Measurements from ENCODE around the gene FSTL3.
"Not testable (repeated sequence)": the region's sequence is repeated elsewhere in the genome, so short reads cannot be mapped to it uniquely, and the experiment has no call there.

Gene FSTL3

DNA sequence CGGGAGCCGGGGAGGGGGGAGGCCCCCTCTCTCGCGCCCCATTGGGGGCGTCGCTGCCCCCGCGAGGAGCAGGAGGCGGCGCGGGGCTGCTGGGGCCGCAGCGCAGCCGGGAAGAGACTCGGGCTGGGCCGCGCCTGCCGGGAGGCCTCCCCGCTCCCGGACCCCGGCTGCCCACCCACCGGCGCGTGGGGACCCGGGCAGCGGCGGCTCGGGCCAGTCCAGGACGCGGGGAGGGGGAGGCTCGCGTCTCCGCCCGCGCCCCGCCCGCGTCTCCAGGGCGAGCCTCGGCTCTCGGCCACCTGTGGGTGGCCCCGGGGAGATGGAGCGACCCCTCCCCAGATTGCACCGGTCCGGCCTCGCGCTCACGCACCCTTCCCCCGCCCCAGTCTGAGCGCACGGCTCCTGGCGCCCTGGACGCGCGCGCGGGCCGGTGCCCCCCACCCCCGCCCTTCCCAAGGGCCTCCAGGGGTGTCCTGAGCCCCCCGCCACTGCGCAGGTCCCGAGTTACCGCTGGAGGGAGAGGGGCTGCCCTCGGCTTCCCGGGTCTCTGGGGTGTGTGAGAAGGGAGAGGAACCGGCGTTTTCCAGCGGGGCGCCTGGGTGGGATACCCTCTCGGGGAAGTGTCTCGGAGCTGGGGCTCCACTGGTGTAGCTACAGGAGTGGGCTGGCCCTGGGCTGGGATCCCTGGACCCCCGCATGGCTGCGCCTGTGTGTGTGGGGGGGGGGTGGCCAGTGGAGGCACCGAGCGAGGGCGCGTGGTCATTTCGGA is 33.2 kb downstream of the FSTL3 start:
- DNase-seq (ENCODE audit: low read depth, low spot score) = no peak

DNA sequence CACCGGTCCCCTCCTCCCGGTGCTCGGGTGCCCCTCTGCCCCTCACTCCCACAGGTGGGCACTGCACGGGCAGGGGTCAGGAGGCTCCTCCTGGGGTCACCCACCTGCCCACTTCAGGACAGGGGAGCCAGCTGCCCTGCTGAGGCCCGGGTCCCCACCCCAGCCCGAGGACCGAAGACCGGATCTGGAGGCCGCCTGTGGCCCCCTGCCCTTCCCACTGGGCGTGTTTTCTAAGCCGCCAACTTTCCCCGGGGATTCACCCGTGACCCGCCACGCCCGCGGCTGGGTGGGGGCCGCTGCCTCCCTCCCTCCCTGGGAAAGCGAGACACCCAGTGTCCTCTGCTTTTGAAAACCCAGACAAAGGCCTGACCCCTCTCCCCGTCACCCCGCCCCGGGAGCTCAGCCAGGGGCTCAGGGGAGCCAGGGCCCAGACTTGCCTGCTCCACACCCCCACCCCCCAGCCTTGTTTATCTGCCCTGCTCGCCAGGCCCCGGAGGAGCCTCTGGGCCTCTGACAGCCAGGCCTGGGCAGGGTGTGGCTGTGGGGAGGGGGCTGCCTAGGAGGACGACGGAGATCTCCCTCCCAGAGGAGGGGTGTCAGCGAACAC is 33.9 kb downstream of the FSTL3 start:
- DNase-seq (ENCODE audit: low read depth, low spot score) = no peak

DNA sequence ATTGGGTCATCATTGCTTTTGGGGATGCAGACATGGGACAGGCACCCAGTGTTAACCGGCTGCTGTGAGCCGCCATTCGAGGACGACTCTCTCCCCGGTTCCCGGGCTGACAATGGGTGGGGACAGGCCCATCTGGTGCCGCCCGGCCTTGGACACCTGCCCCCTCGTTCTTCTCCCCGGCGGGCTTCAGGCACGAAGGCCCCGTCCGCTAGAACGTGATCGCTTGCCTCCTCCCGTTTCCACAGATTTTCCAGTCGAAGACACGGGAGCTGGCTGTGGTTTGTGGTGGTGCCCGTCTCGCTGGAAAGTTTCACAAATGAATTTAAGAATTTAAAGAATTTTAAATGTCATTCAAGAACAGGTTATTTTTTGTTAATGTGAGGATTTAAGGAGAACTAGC is 34.6 kb downstream of the FSTL3 start:
- DNase-seq (ENCODE audit: low read depth, low spot score) = no peak

DNA sequence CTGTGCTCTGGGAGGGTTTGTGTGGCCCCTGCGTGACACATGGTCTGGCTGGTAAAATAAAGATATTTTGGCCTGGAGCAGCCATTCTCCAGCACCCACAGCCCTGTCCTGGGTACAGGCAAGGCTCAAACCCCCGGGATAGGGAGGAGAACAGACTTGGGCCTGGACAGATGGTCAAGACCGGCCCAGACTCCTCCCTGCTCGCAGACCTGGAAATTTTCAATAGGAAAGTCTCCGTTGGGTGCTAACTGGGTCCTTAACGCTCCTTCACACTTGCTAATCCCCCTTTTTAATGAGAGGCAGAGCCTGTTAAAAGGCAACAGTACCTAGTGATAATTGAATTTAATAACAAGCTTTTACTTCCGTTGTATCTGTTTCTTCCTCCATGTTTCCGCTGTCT is 35.1 kb downstream of the FSTL3 start:
- no peak for DNase-seq (ENCODE audit: low read depth, low spot score)

DNA sequence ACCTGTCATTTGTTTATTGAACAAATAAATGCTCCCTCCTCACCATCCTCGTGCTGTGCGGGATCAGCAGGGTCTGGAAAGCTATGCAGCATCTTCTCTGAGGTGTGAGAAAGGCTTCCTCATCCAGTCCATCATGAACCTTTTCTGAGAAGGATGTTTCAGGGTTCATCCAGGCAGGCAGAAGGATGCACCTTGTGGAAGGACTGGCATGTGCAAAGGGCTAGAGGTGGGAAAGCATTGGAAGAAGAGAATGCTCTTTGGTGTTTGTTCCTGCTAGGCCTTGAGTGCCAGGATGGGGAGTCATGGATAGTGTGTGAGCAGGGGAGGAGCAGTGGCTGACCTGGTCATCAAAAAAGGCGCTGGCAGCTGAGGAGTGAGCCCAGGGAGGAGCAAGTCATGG is 39.2 kb downstream of the FSTL3 start:
- DNase-seq (ENCODE audit: low read depth, low spot score) = no peak

DNA sequence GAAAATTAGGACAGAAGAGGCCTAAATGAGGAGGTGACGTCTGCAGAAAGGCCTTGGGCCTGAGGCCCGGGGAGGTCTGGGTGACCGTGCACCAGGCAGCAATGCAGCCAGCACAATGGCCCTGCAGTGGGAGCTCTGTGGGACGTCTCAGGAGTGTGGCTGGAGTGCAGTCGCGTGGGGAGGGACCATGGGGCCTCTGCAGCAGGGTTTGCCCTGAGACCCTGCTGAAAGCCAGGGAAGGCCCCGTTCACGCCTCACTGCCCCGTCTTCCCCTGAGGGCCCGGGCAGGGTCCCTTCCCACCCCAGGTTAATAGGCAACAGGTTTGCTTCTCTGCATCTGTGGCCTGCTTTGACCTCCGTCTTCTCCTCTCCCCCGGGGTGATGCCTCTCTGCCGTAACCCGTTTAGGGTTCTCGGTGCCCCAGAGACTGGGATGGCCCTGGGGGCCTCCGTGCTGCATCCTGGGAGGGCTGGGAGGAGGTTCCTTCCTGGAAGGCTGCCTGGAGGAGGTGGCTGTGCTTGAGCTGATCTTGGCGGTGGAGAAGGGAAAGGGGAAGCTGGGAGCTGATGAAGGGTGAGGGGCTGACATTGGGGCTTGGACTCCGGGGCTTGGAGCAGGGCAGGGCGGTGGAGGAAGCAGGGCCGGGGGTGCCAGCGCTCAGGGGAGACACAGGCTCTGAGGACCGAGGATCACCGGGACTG is 42.2 kb downstream of the FSTL3 start:
- DNase-seq (ENCODE audit: low read depth, low spot score) = no peak

DNA sequence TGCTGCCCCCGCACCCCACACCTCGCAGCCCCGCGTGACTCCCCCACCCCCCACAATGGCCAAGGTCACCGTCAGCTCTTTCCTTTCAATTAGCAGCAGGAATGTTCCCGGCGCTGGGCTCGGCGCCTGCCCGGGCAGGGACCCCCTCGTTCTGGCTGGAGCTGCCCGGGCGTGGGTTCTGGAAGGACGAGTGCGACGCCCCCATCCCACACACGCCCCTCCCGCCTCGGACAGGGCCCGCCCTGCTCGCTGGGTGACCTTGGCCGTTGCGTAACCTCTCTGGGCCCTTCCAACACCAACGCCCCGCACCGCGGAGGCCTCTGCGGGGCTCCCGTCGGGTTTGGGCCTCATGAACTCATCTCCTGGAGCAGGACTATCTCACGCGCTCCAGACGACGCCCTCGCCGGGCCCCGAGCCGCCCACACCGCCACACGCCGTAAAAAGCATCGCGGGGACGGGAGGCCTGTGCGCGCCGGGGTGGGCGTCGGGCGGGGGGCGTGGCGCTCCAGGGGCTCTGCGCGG is 42.9 kb downstream of the FSTL3 start:
- no peak for DNase-seq (ENCODE audit: low read depth, low spot score)

DNA sequence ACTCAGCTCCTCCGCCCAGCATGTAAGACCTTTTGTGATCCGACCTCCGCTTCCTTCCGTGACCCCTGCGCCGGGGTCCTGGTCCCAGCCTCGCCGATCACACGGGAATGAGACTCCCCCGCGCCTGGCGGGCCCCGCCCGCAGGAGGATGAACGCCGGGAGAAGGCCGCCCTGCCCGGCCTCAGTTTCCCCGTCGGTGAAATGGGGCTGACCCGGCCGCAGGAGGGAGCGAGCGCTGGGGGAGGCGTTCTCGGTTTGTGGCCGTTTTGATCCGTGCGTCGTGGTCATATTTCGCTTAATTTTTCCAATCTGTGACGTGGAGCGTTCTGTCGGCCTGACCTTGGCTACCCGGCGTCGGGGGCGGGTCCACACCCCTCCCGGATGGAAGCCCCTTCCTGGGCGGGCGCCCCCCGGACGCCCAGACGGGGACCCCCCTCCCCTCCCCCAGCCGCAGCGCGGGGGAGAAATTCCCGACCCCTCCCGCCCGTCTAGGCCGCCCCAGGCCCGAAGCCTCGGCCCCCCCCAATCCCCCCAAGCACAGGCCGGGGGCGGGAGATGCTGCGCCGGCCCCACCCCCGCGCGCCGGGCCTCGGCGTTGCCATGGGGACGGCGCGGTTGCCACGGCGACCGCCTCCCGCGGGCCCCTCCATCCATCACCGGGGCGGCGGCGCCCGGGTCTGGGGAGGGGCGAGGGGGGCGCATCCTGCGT is 43.6 kb downstream of the FSTL3 start:
- DNase-seq (ENCODE audit: low read depth, low spot score) = no peak

DNA sequence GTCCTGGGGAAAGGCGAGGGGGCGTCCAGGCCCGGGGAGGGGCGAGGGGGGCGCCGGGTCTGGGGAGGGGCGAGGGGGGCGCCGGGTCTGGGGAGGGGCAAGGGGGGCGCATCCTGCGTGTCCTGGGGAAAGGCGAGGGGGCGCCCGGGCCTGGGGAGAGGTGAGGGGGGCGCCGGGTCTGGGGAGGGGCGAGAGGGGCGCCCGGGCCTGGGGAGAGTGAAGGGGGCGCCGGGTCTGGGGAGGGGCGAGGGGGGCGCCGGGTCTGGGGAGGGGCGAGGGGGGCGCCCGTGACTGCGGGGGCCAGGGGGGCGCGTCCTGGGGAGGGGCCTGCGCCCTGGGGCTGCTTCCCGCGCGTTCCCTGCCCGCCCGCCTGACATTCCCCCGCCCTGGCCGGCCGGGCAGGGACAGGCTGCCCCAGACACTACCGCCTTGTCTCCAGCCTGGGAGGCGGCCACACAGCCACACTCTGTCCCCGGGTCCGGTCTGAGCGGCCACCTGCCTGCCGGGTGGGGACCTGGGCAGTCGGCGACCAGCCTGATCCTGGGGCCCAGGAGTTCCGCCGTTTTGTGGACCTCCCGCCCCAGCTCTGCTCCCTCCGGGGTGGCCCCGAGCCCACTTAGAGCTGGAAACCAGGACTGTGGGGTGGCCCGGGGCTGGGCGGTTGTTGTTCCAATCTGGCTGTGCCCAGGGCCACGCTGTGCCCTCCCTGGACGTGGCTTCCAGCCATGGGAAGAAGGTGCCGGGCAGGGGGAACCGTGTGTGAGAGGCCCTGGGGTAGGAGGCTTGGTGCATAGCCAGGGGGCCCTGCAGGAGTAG is 44.4 kb downstream of the FSTL3 start:
- DNase-seq (ENCODE audit: low read depth, low spot score) = no peak

DNA sequence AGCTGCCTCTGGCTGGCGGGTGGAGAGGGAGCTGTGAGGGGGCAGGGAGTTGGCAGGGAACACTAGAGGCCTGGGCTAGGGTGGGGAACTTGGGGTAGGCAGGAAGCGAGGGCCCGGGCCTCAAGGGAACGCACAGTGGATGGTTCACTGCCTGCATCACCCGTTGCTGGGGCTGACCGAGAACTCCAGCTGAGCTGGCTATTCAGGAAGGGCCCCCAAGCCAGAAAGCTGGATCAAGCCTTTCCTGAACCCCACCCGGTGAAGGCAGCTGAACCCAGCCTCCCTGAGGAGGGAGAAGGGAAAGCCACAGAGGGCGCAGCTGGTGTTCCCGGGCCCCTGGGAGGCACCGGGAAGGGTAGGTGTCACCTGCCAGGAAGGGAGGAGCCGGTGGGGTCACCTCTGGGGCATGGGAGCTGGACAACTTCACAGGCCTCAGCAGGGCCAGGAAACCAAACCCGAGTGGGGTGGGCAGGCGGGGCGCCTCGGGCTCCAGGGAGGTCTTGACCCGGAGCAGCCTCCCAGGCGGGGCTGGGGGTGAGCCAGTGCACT is 46.4 kb downstream of the FSTL3 start:
- no peak for DNase-seq (ENCODE audit: low read depth, low spot score)

DNA sequence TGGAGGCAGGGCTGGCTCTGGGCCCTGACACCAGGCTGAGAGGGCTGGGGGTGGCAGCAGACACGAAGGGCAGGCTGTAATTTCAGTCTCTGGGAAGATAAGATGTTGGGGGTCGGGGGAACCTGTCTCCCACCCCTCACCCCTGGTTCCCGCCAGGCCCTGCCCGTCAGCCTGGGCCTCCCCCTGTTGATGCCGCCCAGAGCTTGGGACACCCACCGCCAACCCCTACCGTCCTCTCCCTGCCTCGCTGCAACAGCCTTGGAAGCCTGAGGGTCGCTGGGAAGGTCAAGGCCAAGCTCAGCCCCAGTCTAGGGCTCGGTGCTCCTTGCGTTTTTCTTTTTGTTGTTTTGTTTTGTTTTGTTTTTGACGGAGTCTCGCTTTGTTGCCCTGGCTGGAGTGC is 47.1 kb downstream of the FSTL3 start:
- no peak for DNase-seq (ENCODE audit: low read depth, low spot score)

DNA sequence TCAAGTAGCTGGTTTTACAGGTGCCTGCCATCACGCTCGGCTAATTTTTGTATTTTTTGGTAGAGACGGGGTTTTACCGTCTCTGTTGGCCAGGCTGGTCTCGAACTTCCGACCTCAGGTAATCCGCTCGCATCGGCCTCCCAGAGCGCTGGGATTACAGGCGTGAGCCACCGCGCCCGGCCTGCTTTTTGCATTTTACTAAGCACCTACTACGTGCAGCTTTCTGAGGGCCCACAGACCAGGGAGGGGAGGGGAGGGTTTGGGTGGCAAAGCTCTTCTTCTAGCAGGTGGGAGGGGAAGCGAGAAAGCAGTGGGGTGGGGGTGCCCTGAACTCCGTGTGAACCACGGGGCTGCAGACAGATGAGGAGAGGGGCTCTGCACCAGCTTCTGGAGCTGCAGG is 47.5 kb downstream of the FSTL3 start:
- no peak for DNase-seq (ENCODE audit: low read depth, low spot score)

DNA sequence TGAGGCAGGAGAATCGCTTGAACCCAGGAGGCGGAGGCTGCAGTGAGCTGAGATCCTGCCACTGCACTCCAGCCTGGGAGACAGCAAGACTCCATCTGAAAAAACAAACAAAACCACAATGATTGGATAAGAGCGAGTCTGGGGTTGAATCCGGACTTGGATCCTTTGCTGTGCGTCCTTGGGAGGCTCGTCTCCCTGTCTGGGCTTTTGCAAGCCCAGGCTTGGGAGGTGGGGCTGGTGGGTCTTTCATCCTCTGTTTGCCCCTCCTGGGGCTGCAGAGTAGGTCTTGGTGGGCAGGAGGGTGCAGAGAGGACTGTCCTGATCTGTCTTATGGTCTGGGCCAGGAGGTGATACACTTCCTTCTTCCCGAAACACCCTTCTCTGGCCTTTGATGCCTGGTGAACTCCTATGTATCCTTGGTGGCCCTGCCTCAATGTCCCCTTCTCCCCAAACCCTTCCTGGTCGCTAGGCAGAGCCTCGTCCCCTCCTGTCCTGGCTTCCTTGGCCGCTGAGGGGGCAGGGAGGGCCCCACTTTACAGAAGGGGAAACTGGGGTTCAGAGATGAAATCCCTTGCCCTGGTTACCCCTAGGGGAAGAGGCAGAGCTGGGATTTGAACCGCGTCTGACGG is 49.4 kb downstream of the FSTL3 start:
- DNase-seq (ENCODE audit: low read depth, low spot score) = no peak

DNA sequence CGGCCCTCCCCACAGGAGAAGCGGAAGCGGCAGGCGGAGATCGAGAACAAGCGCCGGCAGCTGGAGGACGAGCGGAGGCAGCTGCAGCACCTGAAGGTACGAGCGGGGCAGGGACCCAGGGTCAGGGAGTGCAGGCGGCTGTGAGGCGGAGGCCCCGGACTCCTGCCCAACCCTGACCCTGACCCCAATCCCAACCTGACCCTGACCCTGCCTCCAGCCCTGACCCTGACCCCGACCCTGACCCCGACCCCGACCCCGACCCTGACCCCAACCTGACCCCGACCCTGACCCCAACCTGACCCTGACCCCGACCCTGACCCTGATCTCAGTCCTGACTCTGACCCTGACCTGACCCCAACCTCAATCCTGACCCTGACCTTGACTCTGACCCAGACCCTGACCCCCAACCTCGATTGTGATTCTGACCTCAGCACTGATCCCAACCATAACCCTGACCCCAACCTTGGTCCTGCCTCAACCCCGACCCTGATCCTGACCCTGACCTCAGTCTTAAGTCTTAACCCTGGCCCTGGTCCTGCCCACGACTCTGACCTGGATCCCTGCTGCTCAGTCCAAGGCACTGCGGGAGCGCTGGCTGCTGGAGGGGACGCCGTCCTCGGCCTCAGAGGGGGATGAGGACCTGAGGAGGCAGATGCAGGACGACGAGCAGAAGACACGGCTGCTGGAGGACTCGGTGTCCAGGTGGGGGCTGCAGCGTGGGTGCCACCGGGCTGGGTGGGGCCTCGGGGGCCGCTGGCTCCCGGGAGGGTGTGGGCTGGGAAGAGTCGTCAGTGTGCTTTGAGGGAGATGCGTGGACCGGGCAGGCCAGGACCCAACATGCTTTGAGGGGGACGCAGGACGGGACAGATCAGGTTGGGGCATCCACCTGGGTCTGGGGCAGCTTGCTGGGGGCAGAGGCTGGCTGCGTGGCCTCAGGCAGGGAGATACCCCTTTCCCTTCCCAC is 51.1 kb downstream of the FSTL3 start:
- no peak for DNase-seq (ENCODE audit: low read depth, low spot score)

DNA sequence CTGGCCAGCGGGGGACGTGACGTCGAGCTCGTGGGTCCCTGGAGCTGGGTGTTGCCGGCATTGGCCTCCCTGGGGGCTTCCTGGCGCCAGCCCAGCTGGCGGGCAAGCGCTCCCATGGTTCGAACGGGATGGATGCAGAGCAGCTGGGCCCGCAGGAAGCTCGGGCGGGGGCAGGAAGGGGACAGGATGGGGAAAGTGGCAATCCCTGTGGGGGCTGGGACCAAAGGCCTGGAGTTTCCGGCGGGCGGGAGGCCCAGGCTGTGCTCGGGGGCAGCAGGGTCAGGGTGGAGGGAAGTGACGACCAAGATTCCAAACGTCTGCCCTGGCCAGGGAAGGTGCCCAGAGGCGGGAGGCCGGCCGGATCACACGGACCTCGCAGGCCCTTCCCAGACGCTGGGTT is 51.8 kb downstream of the FSTL3 start:
- no peak for DNase-seq (ENCODE audit: low read depth, low spot score)

DNA sequence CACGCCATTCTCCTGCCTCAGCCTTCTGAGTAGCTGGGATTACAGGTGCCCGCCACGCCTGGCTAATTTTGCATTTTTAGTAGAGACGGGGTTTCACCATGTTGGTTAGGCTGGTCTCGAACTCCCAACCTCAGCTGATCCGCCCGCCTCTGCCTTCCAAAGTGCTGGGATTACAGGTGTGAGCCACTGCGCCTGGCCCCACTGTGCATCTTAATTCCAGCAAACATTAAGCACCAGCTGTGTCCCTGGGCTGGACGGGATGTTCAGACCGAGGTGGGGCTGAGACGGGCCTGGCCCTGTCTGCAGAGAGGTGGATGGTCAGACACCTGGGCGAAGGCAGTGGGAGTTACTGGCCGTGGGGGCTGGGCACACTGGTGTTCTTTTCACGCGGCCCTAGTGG is 53.4 kb downstream of the FSTL3 start:
- DNase-seq (ENCODE audit: low read depth, low spot score) = not testable (repeated sequence)

DNA sequence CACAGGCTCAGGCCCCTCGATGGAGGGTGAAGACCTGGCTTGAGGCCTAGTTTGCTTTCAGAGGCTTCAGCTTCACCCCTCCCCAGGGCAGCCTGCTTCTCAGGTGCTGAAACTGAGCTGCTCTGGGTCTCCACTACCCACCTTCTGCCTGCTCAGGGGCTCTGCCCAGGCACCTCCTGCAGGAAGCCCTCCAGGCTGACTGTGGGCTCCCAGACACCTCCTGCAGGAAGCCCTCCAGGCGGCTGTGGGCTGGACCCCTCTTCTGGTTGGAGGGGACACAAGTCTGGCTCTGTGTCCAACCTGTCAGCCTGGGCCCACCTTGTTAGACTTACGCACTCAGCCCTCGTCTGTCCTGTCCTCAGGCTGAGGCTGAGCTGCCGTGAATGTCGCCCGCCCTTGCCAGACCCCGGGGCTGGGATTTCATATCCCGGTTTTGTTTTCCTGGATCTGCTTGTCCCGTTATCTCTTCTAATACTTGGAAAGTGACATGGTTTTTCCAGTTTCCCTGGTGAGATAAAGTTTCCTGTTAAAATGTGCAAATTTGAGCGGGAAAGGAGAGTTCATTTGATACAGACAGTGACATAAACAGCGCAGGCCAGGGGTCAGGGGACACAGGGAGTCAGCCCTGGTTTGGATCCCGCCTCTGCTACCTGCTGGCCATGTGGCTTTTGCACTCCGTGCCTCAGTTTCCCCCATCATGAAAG is 53.9 kb downstream of the FSTL3 start:
- DNase-seq (ENCODE audit: low read depth, low spot score) = no peak

DNA sequence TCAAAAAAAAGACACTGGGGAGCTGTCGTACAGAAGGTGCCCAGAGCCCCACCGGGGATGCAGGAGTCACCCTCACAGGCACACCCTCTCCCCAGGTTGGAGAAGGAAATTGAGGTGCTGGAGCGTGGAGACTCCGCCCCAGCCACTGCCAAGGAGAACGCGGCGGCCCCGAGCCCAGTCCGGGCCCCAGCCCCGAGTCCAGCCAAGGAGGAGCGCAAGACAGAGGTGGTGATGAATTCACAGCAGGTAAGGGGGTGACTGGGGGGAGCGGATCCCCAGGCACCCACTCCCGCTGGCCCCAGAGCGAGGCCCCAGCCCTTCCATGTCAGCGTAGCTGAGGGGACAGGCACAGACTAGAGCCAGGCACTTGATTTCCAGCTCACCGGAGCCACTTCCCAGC is 54.8 kb downstream of the FSTL3 start:
- DNase-seq (ENCODE audit: low read depth, low spot score) = no peak
